GM18861 (cell line): ENCODE measurements around the gene UBTD2.
"Not testable (repeated sequence)": the region's sequence is repeated elsewhere in the genome, so short reads cannot be mapped to it uniquely, and the experiment has no call there.

Source experiments
- ATAC-seq: cut with Tn5 transposase; IDR thresholded peaks from one replicate; pipeline ENCODE4 v1.9.1; 2021; ENCODE audit not compliant: unreplicated experiment

The UBTD2 gene

GRCh38 chr5:172197775-172198174 lies 85.8 kb downstream of the UBTD2 start:
- ATAC-seq, result not testable (repeated sequence)

- ATAC-seq, result no peak
These were observed 88.4 kb downstream of the UBTD2 start for GRCh38 chr5:172194985-172195774.

- ATAC-seq, result no peak
These were observed 89.7 kb downstream of the UBTD2 start, which contains the start of gene EFCAB9 for GRCh38 chr5:172193872-172194271. Gene EFCAB9 (plus strand): TSS chr5:172194172. CDS start chr5:172194173, 1 bp downstream.

- ATAC-seq, result no peak
These were observed 93.8 kb downstream of the UBTD2 start for GRCh38 chr5:172189693-172190296.

GRCh38 chr5:172188893-172189692 lies 94.5 kb downstream of the UBTD2 start:
- ATAC-seq, result no peak

GRCh38 chr5:172188033-172188892 lies 95.3 kb downstream of the UBTD2 start, which contains the start of gene STK10:
Gene STK10 (minus strand): TSS chr5:172188224. CDS start chr5:172188042, 182 bp downstream.
- ATAC-seq, result peak; percentile 65

- ATAC-seq, result no peak
These were observed 96.2 kb downstream of the UBTD2 start for GRCh38 chr5:172187118-172188032.

- ATAC-seq, result no peak
These were observed 97.4 kb downstream of the UBTD2 start for GRCh38 chr5:172186114-172186695.

GRCh38 chr5:172185096-172185461 lies 98.5 kb downstream of the UBTD2 start:
- no peak for ATAC-seq

GRCh38 chr5:172183881-172184280 lies 99.7 kb downstream of the UBTD2 start:
- ATAC-seq, result no peak

- no peak for ATAC-seq
These were observed 101.3 kb downstream of the UBTD2 start for GRCh38 chr5:172182291-172182690.

GRCh38 chr5:172180936-172181335 lies 102.6 kb downstream of the UBTD2 start:
- no peak for ATAC-seq

- ATAC-seq, result no peak
These were observed 104.3 kb downstream of the UBTD2 start for GRCh38 chr5:172178991-172179989.

GRCh38 chr5:172178301-172178987 lies 105.1 kb downstream of the UBTD2 start:
- no peak for ATAC-seq

GRCh38 chr5:172177176-172177575 lies 106.4 kb downstream of the UBTD2 start:
- ATAC-seq, result no peak

- peak; percentile 56 for ATAC-seq
These were observed 108.3 kb downstream of the UBTD2 start for GRCh38 chr5:172175263-172175719.

GRCh38 chr5:172173564-172174153 lies 109.9 kb downstream of the UBTD2 start:
- no peak for ATAC-seq
